Stimulated activated CD4-positive, alpha-beta T cell treated with anti-CD3 and anti-CD28 coated beads, Interleukin-15, amount 100 ng/mL, for 24 hours (primary cell): ENCODE measurements around the gene TROAP.
"Not testable (repeated sequence)": the region's sequence is repeated elsewhere in the genome, so short reads cannot be mapped to it uniquely, and the experiment has no call there.

Source experiments
- DNase-seq: peaks from one replicate; pipeline ENCODE4 v3.0.0-alpha.2; 2020

TROAP gene

DNA sequence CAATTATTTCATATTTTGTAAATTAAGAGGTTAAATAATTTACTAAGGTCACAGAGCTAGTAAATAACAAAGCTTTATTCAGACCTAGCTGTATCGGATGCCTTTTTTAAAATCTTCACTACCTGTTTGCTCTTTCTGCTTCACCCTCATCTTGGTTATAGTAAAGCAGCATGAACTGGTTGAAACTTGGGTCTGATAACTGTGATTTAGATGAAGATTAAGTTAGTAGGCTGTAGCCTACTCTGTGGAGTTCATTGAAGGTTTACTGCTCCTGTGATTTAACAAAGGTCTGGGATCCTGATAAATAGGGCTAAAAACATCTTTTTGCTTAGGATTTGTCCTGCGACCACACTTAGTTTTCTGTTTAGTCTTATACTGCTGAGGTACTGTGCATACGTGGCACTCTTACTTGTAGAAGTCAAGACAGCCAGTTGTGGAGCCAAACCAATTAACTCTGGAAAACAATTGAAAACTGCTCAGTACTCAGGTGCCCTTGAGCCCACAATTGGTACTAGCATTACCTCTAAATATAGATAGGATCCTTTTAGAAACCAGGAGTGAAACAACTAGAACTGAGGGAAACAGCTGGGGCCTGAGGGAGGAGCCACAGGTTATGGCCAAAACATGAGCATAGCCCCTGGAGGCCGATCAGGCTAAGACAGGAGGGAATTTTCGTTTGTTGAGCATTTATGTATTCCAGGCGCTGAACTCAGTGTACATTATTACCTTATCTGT, 46.5 kb downstream of the TROAP start:
- peak; percentile 53 for DNase-seq

DNA sequence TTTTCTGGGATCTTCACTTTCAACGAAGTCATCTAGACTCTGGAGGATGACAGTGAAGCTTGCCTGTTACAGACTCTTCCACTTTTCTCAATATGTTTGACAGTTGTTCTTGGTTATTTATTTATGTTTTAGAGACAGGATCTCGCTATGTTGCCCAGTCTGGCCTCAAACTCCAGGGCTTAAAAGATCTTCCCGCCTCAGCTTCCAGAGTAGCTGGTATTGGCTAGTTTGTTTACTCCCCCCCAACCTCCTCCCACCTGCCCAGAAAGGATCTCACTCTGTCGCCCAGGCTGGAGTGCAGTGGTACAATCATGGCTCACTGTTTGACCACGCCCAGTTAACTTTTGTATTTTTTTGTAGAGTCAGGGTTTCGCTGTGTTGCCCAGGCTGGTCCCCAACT, 47.5 kb downstream of the TROAP start:
- DNase-seq, result no peak

DNA sequence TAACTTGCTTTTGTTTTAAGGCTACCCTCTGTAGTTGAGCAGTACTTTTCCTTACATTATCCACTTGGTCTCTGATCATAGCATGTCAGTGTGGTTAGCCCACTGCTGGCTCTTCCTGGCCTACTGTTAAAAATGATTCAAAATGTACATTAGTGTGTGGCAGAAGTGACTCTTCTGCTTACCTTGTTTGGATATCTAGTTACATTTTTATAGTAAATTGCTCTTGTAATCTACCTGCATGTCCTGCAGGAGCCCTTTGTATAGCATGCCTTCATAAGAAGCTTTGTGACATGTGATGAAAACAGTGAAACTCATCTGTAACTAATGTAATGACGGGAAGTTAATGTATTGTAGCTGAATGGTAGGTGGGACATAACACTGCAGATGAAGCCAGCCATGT, 52.4 kb downstream of the TROAP start:
- no peak for DNase-seq

DNA sequence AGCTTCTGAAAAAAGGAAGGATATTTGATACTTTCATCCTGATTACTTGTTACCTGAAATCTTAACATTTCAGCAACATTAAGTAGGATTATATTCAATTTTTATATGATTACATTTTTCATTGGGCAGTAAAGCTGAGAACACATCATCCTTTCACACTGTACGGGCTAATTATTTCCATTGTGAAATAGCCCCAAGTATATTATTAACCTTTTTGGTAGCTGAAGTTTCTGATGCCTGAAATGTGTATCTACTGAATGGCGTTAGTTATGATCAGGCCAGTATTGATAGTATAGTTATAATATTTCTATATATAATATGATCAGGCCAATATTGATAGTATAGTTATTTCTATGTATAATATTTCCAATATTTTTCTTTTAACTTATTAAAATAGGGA, 54.3 kb downstream of the TROAP start:
- DNase-seq, result no peak

DNA sequence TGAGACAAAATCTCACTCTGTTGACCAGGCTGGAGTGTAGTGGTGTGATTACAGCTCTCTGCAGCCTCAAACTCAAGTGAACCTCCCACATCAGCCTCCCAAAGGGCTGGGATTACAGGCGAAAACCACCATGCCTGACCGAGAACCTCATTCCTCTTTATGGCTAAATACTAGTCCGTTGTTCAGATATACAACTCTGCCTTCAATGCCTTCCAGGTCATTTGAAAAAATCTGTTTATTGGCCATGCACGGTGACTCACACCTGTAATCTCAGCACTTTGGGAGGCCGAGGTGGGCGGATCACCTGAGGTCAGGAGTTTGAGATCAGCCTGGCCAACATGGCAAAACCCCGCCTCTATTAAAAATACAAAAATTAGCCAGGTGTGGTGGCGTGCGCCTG, 57.1 kb downstream of the TROAP start:
- not testable (repeated sequence) for DNase-seq
